GM13976 (cell line): ENCODE results near the gene NTM.

Experiments
- DNase-seq: peaks from one replicate; pipeline ENCODE4 v3.0.0; 2012; ENCODE audit warnings: low spot score
- CTCF ChIP-seq: IDR thresholded peaks from 2 replicates; pipeline ENCODE4 v1.5.1; 2012; ENCODE audit warnings: borderline replicate concordance, mild to moderate bottlenecking; ENCODE audit not compliant: insufficient read depth; ENCODE audit errors: extremely low read depth, missing control alignments, control extremely low read depth
- in situ Hi-C: fragments of 300-500 bp; cut with MboI; formaldehyde crosslinking; loops from one replicate; pipeline ENCODE4 v1.12.0; 2022; ENCODE audit warnings: low sequenced_read_pairs, mixed read lengths, inconsistent platforms; ENCODE audit not compliant: unreplicated experiment

NTM gene

DNA sequence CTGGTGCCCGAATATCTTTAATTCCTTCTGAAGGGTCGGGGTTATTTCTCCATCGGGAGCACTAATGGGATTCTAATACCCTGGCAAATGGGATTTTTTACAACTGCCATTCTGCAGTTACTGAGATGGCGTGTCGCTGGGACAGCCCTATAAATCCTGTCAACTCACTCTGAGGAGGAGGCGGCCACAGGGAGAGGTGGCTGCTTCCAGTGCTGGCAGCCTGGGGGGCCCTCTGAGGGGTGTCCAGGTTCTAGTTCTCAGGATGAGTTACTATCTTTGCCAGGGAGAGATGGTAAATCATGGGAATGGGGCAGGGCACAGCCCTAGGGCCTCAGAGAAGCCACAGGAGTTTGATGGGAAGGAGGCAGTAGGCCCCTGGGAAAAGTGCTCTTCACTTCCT is 135.9 kb downstream of the NTM start:
- in situ Hi-C loops, result loop anchor here (10.0 kb wide), 1 partner anchor 442 kb away; no protein-coding TSS in a partner anchor
- no peak for TF ChIP-seq CTCF
- no peak for DNase-seq

- no peak for DNase-seq
- TF ChIP-seq CTCF, result no peak
- in situ Hi-C loops, result no loop called here
These were observed 140.2 kb downstream of the NTM start for GRCh38 chr11:131510662-131511061.

DNA sequence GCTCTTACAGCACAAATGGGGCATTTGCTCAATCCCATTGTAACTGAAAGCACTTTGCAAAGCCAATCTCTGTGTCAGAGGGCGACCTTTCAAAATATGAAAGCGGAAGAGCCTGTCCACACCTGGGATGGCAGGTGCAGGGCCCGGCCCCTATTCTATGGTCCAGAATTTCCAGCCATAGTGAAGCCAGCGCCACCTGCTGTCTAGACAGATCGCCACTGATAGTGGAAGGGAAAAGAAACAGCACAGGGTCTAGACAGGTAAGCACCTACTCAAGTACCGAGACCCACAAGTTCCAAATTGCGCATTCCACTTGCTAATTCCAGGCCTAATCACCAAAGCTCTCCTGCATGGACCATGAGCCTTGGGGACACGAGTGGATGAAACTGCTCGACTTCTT is 141.4 kb downstream of the NTM start:
- in situ Hi-C loops, result no loop called here
- DNase-seq, result peak; percentile 63
- peak; percentile 60 for TF ChIP-seq CTCF

DNA sequence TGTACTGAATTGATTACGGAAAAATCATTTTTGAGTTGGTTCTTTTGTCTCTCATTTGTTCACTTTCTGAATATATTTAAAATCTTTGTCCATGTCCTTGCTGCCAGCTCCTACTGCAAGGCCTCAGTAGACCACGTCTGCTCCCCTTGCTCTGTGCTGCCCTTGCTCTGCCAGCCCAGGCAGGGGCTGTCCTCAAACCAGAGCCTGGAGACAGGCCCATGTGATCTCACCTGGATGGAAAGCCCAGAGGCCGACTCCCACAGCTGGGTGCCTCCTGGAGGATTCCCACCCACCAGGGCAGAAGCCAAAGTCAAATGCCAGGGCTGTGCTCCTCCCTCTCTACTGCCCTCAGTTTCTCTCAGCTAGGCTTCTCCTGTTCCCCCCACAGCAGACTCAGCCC is 141.8 kb downstream of the NTM start:
- in situ Hi-C loops, result no loop called here

GRCh38 chr11:131514062-131514461 is 143.6 kb downstream of the NTM start:
- no peak for TF ChIP-seq CTCF
- in situ Hi-C loops, result no loop called here

More for the DNA sequence above, 141.8 kb downstream of the NTM start:
- no peak for DNase-seq
- no peak for TF ChIP-seq CTCF

DNA sequence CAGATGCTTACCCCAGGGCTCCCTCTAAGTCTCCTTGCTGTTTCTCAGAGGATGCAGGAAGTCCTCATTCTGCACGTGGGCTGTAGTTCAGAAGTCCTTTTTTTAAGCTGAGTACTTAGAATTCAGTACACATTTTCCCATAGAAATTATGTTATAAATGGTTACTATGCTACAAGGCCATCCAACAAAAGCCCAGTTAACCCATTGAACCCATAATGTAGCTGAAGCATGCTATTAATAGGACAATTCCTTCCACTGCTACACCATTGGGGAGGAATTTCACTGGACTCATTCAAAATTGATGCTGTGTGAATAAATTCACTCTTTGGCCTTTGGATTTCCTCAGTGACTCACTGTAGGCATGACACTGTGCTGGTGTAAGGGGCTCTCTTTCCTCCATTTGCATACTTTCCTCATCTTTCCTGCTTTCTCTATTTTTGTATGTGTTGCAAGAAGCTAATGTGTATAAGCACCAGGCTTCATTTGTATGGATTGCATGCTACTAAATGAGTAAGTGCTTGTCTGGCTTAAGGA is 148.0 kb downstream of the NTM start:
- in situ Hi-C loops, result no loop called here
- no peak for TF ChIP-seq CTCF
- no peak for DNase-seq

More at GRCh38 chr11:131514062-131514461, 143.6 kb downstream of the NTM start:
- DNase-seq, result no peak

- in situ Hi-C loops, result no loop called here
- no peak for DNase-seq
- no peak for TF ChIP-seq CTCF
These were observed 152.4 kb downstream of the NTM start for GRCh38 chr11:131522851-131523250.
